Lower leg skin (tissue), 3 donors: ENCODE data around the gene FDX1.

ENCODE experiments used
- POLR2A ChIP-seq, 2 donors: fragments of 450-650 bp; IDR thresholded peaks; one replicate each; pipeline ENCODE4 v1.6.1; 2016 to 2017; ENCODE audit warnings: antibody characterized with exemption in 2 of 2, mild to moderate bottlenecking in 1 of 2, moderate library complexity in 1 of 2
- TF ChIP-seq, protein P1 (sequence below), 3 donors: fragments of 450-650 bp; IDR thresholded peaks; one replicate each; pipeline ENCODE4 v1.5.1; 2016; ENCODE audit warnings: antibody characterized with exemption in 3 of 3, mild to moderate bottlenecking in 3 of 3, moderate library complexity in 2 of 3

DNA sequence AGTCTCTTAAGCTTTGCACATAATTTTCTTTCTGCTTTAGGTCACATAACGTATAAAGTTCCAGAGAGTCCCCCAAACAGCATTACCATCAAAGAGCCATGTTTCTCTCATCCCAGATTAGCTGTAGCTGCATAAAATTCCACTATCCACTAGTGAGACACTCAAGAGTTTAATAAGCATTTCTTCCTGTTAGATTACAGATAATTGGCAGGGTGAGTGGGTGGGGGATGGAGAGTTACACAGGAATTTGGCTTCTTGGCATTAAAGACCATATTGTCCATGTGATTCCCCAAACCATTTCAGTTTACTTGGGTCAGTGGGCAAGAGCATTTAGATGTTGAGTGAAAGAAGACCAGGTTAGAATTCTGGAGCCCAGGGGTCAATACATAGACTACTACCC, 82.3 kb downstream of the FDX1 start:
- TF ChIP-seq, protein P1, sequence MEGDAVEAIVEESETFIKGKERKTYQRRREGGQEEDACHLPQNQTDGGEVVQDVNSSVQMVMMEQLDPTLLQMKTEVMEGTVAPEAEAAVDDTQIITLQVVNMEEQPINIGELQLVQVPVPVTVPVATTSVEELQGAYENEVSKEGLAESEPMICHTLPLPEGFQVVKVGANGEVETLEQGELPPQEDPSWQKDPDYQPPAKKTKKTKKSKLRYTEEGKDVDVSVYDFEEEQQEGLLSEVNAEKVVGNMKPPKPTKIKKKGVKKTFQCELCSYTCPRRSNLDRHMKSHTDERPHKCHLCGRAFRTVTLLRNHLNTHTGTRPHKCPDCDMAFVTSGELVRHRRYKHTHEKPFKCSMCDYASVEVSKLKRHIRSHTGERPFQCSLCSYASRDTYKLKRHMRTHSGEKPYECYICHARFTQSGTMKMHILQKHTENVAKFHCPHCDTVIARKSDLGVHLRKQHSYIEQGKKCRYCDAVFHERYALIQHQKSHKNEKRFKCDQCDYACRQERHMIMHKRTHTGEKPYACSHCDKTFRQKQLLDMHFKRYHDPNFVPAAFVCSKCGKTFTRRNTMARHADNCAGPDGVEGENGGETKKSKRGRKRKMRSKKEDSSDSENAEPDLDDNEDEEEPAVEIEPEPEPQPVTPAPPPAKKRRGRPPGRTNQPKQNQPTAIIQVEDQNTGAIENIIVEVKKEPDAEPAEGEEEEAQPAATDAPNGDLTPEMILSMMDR (IDR thresholded peaks at IDR 0.05): no peak
- TF ChIP-seq POLR2A (IDR thresholded peaks at IDR 0.05): no peak
